HepG2 (cell line): ENCODE data around the gene MTURN. TPM values are rescaled to one million over a fixed set of nuclear protein-coding genes. Genes with fewer than 3 reads are reported as not detected.

Source experiments
- AHR ChIP-seq: IDR thresholded peaks from 2 replicates; pipeline ENCODE4 v1.6.1; 2018; ENCODE audit warnings: missing genetic modification reagents, missing compliant biosample characterization
- FOXA3 ChIP-seq: IDR thresholded peaks from 2 replicates; pipeline ENCODE4 v1.6.1; 2016; ENCODE audit warnings: missing genetic modification reagents, missing compliant biosample characterization
- GABPB1 ChIP-seq: IDR thresholded peaks from 2 replicates; pipeline ENCODE4 v1.6.1; 2016; ENCODE audit warnings: mild to moderate bottlenecking, missing genetic modification reagents, moderate library complexity, missing compliant biosample characterization
- NR2C2 ChIP-seq: sonication (generic); formaldehyde crosslinking; IDR thresholded peaks from 2 replicates; pipeline ENCODE4 v1.4.0; 2020; ENCODE audit warnings: missing genetic modification reagents, mild to moderate bottlenecking, moderate library complexity, borderline replicate concordance
- NRL ChIP-seq: sonication (generic); formaldehyde crosslinking; IDR thresholded peaks from 2 replicates; pipeline ENCODE4 v1.5.0; 2020; ENCODE audit warnings: missing genetic modification reagents, mild to moderate bottlenecking, moderate library complexity, borderline replicate concordance
- SOX6 ChIP-seq, 2 experiments: fragments of 450-650 bp in 1 of 2; sonication (generic) in 1 of 2; formaldehyde crosslinking in 1 of 2; IDR thresholded peaks; 2 replicates each; pipeline versions ENCODE4 v1.4.0 to v1.6.1; 2017 to 2020; ENCODE audit warnings: antibody characterized with exemption in 1 of 2, mild to moderate bottlenecking in 1 of 2, missing genetic modification reagents in 1 of 2
- TEAD3 ChIP-seq: optimal IDR thresholded peaks from 2 replicates; pipeline ENCODE3; 2016; ENCODE audit warnings: borderline replicate concordance
- ZBTB40 ChIP-seq, 2 experiments: fragments of 450-650 bp in 1 of 2; sonication (generic) in 1 of 2; formaldehyde crosslinking in 1 of 2; IDR thresholded peaks; 2 replicates each; pipeline versions ENCODE4 v1.6.1 to v1.8.0; 2016 to 2022; ENCODE audit warnings: antibody characterized with exemption in 1 of 2, mild to moderate bottlenecking in 1 of 2, missing genetic modification reagents in 1 of 2
- ZFP91 ChIP-seq: sonication (generic); formaldehyde crosslinking; IDR thresholded peaks from 2 replicates; pipeline ENCODE4 v1.9.0; 2022; ENCODE audit warnings: missing genetic modification reagents, mild to moderate bottlenecking, borderline replicate concordance
- ZHX1 ChIP-seq: sonication (generic); formaldehyde crosslinking; IDR thresholded peaks from 2 replicates; pipeline ENCODE4 v1.8.1; 2022; ENCODE audit warnings: low read depth, mild to moderate bottlenecking, missing genetic modification reagents
- ZNF225 ChIP-seq: sonication (generic); formaldehyde crosslinking; IDR thresholded peaks from 2 replicates; pipeline ENCODE4 v1.4.0; 2020; ENCODE audit warnings: mild to moderate bottlenecking, missing genetic modification reagents
- ZNF772 ChIP-seq: sonication (generic); formaldehyde crosslinking; IDR thresholded peaks from 2 replicates; pipeline ENCODE4 v1.5.0; 2020; ENCODE audit warnings: mild to moderate bottlenecking, missing genetic modification reagents
- ZSCAN21 ChIP-seq: sonication (generic); formaldehyde crosslinking; IDR thresholded peaks from 2 replicates; pipeline ENCODE4 v1.8.0; 2022; ENCODE audit warnings: mild to moderate bottlenecking, missing genetic modification reagents, moderate library complexity, borderline replicate concordance
- polyA plus RNA-seq, 8 experiments: library from polyadenylated mRNA; depleted of rRNA in 3 of 8; stranded (reverse) in 7 of 8; unstranded in 1 of 8; fragments of >200 nt; fragmentation: Illumina TruSeq in 4 of 8; extraction: Trizol in 4 of 8; gene quantifications; 2 replicates each; pipeline versions ENCODE4 v1.2.1 to v1.2.3, GENCODE V29; 2011 to 2016; ENCODE audit warnings: low read depth in 4 of 8, missing spikeins in 1 of 8, mixed read lengths in 1 of 8; ENCODE audit not compliant: insufficient read depth in 1 of 8
- total RNA-seq, 5 experiments: library from RNA; depleted of rRNA; stranded (reverse); fragments of >200 nt; fragmentation: Illumina TruSeq; extraction: Trizol; gene quantifications; 2 replicates each; pipeline ENCODE4 v1.2.3, GENCODE V29; 2016; ENCODE audit warnings: low read depth in 1 of 5

MTURN gene
- total and polyA plus RNA-seq, 2 of the 13 experiments (the other 11 are each of a cell fraction or from before 2014, with no cell fraction given) = 5.7 to 7.2 TPM

GRCh38 chr7:30135301-30136116 is 723 bp downstream of the MTURN start (continued):
- TF ChIP-seq ZBTB40 (IDR thresholded peaks at IDR 0.05) (no peak), ZBTB40 (CRISPR knock-in tag; IDR thresholded peaks at IDR 0.05) (peak; percentile 56; the same call in 1 of the 2 replicates), GABPB1 (CRISPR knock-in tag) (peak; percentile 58; the same call in 1 of the 2 replicates), NR2C2 (CRISPR knock-in tag) (no peak; the same call in 1 of the 2 replicates), ZNF772 (CRISPR knock-in tag) (peak; percentile 30; the same call in 1 of the 2 replicates), ZNF225 (no peak), FOXA3 (CRISPR knock-in tag) (0 out of 2 replicates have a peak, but pooled peaks have one; percentile 27), SOX6 (IDR thresholded peaks at IDR 0.05) (no peak), SOX6 (CRISPR knock-in tag; IDR thresholded peaks at IDR 0.05) (peak; percentile 28; the same call in 1 of the 2 replicates), AHR (CRISPR knock-in tag) (no peak), ZSCAN21 (CRISPR knock-in tag) (no peak), ZFP91 (peak; percentile 31; the same call in 1 of the 2 replicates), NRL (CRISPR knock-in tag) (peak; percentile 79; the same call in 1 of the 2 replicates), TEAD3 (CRISPR knock-in tag) (peak; percentile 33), ZHX1 (0 out of 2 replicates have a peak, but pooled peaks have one; percentile 26)
